Activated CD4-positive, alpha-beta T cell treated with anti-CD3 and anti-CD28 coated beads, Interleukin-2, amount 10 ng/mL, durations not matched to agents 7 days and 5 days (primary cell): ENCODE results near the gene KBTBD13. TPM values are rescaled to one million over a fixed set of nuclear protein-coding genes. Genes with fewer than 3 reads are reported as not detected.
"Not testable (repeated sequence)": the region's sequence is repeated elsewhere in the genome, so short reads cannot be mapped to it uniquely, and the experiment has no call there.

Source experiments
- CTCF ChIA-PET: fragments of 350-600 bp; sonication (Branson Sonifier 250); formaldehyde crosslinking; loops from one replicate; lab custom pipeline; 2021; ENCODE audit warnings: antibody characterized with exemption; lab: Charles Lee
- POLR2A ChIA-PET: fragments of 350-600 bp; sonication (Branson Sonifier 250); formaldehyde crosslinking; loops from one replicate; lab custom pipeline; 2021; ENCODE audit warnings: antibody characterized with exemption; lab: Charles Lee
- DNase-seq: peaks from one replicate; pipeline ENCODE4 v3.0.0-alpha.2; 2020
- H3K27ac Mint-ChIP-seq: one replicate; pipeline ENCODE4 v1.8.0; 2021; ENCODE audit warnings: mild to moderate bottlenecking, moderate library complexity, mixed read lengths
- H3K27me3 Mint-ChIP-seq: one replicate; pipeline ENCODE4 v1.8.0; 2021; ENCODE audit warnings: mixed read lengths
- H3K36me3 Mint-ChIP-seq: one replicate; pipeline ENCODE4 v1.8.0; 2021; ENCODE audit warnings: low read depth, mixed read lengths
- H3K4me1 Mint-ChIP-seq: one replicate; pipeline ENCODE4 v1.8.0; 2021; ENCODE audit warnings: mixed read lengths
- H3K4me3 Mint-ChIP-seq: one replicate; pipeline ENCODE4 v1.8.0; 2021; ENCODE audit warnings: mild to moderate bottlenecking, moderate library complexity, mixed read lengths
- H3K9me3 Mint-ChIP-seq: one replicate; pipeline ENCODE4 v1.8.0; 2021; ENCODE audit warnings: mixed read lengths
- total RNA-seq, 2 experiments: library from RNA; stranded (reverse); gene quantifications; one replicate each; pipeline ENCODE4 v1.2.3, GENCODE V29; 2021

Gene KBTBD13
- total RNA-seq, 2 experiments from 2014 or later: not detected

DNA sequence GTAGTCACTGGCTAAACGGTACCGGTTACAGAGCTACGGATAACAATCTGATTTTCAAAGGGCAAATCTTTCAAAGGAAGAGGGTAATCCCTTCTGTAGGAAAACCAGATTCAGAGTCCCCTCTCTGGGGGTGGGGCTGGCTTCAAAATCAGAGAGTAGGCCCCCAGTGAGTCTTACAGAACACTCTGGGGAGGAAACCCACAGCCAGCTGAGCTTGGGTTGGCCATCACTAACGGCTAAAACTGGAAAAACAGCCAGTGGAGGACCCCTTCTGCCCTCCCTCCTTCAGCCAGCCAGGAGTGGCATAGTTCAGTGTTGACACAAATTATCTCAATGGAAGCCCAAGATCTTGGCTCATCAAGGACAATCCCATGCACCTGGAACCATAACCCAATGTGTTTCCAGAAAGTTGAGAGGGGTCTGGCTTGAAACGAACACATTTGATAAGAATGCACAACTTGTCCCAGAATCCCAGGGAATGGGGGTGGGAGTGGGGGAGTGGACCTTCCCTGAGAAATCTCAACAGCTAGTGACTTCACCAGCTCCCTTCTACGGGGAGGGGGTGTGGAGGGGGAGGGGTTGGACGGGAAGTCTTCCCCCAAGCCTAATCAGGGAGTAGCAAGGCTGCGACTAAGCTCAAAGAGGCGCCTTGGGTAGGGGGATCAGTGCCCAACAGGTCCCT, 9.8 kb upstream of the KBTBD13 start:
- Mint-ChIP-seq H3K27ac (no peak overlapping the region), H3K27me3 (peaks cover 43% of the 10 kb centered on the region), H3K36me3 (no peaks in the 10 kb centered on the region), H3K4me1 (peaks cover 3% of the 10 kb centered on the region), H3K9me3 (no peaks in the 10 kb centered on the region), H3K4me3 (no peak overlapping the region)
- CTCF ChIA-PET: interaction anchor here (0.6 to 1.1 kb wide), 4 partner anchors 12 to 155 kb away, joined by 3 to 5 read pairs (median 4); partner anchors contain the start of gene ANKDD1A
- no peak for DNase-seq
- POLR2A ChIA-PET: no interaction called here

DNA sequence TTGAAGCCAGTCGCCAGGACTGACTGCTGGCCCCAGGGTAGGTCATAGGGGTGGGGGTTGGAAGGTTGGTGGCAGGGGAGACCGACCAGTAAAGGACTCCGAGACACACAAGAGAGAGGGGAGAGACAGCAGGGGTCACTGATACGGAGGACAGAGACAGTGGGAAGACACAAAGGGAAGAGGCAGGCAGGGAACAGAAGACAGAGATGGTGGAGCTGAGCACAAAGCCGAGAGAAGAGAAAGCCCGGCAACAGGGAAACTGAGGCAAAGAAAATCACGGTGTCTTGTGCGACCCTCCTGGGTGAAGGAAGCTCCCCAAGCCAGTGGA, 9.3 kb upstream of the KBTBD13 start:
- no peak overlapping the region for H3K27ac Mint-ChIP-seq
- H3K36me3 Mint-ChIP-seq: no peaks in the 10 kb centered on the region
- ChIA-PET CTCF (interaction anchor here (0.6 to 1.5 kb wide), 3 partner anchors 9 to 87 kb away, joined by 3 to 4 read pairs (median 3); partner anchors contain the start of gene KBTBD13), POLR2A (no interaction called here)
- H3K27me3 Mint-ChIP-seq: peaks cover 43% of the 10 kb centered on the region
- no peak for DNase-seq
- H3K4me3 Mint-ChIP-seq: no peak overlapping the region
- H3K9me3 Mint-ChIP-seq: no peaks in the 10 kb centered on the region
- peaks cover 3% of the 10 kb centered on the region for H3K4me1 Mint-ChIP-seq

DNA sequence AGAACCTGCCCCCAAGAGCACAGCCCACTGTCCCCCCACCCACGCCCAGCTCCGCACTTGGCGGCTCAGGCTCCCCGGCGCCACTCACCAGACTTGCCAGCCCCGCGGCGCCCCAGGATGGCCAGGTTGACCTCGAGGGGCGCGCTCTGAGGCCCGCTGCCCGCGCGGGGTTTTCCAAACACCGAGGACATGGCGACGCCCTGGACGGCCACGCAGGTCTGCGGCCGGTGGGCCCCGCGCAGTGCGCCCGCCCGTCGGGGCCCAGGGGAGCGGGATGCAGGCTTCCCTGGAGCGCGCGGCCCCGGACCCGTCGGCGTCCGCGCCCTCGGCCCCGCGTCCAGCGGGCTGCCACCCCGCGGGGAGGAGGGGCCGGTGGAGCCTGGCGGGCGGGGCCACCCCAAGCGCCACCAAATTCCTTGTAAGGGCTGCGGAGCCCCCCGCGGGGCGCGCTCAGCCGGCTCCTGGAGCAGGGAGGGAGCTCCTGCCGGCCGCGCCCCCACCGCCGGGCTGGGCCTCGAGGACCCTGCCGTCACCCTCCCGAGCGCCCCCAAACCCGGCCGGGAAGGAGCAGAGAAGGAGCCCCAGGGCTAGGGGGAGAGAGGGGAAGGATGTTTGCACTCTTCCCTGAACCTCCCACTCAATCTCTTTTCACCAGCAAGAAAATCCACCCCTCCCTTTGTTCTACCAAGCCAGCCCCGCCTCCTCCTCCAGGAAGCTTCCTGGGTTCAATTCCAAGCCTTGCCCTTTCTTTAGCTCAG, 8.7 kb upstream of the KBTBD13 start, which contains the start of gene RASL12:
RASL12 (minus strand) TSS at position 347 of the 758 bp plus-strand sequence; CDS start at position 191, 156 bp downstream.
- no peak within 1 kb of the TSS for H3K27ac Mint-ChIP-seq
- POLR2A ChIA-PET: no interaction called here
- no peak for DNase-seq
- H3K4me3 Mint-ChIP-seq: no peak within 1 kb of the TSS
- H3K36me3 Mint-ChIP-seq: no peaks in the 10 kb centered on the region
- H3K9me3 Mint-ChIP-seq: no peaks in the 10 kb centered on the region
- H3K4me1 Mint-ChIP-seq: peaks cover 3% of the 10 kb centered on the region
- CTCF ChIA-PET: interaction anchor here (0.6 to 1.5 kb wide), 3 partner anchors 9 to 88 kb away, joined by 3 to 4 read pairs (median 3); partner anchors contain the start of gene KBTBD13
- H3K27me3 Mint-ChIP-seq: peaks cover 43% of the 10 kb centered on the region

DNA sequence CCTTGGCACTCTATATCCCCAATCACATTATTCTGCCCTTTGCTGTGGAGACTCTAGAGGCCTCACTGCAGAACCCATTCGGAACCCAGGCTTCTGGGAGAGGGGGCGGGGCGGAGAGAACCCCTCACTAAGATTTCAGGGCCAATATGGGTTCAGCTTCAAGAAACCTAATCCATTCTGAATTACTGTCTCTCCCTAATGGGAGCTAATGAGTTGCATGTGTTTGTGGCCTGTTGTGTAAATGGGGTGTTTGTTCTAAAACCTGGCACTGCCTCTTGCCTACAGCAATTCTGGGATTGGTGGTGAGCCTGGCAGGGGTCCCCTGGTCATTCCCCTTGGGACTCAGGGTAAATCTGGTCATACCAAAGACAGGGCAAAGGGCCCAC, 8.2 kb upstream of the KBTBD13 start:
- H3K4me3 Mint-ChIP-seq: no peak overlapping the region
- POLR2A ChIA-PET: no interaction called here

DNA sequence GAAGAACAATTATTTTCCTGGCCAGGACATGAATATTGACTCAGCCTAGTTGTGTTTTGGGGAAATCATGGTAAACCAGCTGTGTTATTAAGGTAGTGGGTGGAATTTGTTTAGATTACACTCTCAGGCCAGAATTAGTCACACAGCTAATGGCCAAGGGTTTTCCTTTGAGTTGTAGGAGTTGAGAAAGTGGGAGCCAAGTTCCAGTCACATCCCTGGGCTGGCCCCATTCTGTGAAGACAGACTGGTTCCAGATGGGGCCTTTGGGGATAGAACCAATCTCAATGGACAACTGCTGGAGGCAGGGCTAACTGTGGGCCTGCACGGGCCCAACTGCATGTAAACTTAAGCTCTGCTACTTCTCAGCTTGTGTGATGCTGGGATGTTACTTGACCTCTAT, 7.4 kb upstream of the KBTBD13 start:
- Mint-ChIP-seq H3K4me3 (no peak overlapping the region), H3K9me3 (no peaks in the 10 kb centered on the region), H3K27ac (no peak overlapping the region), H3K27me3 (peaks cover 43% of the 10 kb centered on the region), H3K36me3 (no peaks in the 10 kb centered on the region), H3K4me1 (peaks cover 3% of the 10 kb centered on the region)
- POLR2A ChIA-PET: no interaction called here
- CTCF ChIA-PET: interaction anchor here (0.6 to 0.7 kb wide), 2 partner anchors 10 to 17 kb away, joined by 3 read pairs; no protein-coding TSS in a partner anchor
- no peak for DNase-seq

More for the DNA sequence above, 8.2 kb upstream of the KBTBD13 start:
- H3K27me3 Mint-ChIP-seq: peaks cover 43% of the 10 kb centered on the region
- H3K9me3 Mint-ChIP-seq: no peaks in the 10 kb centered on the region
- no peak overlapping the region for H3K27ac Mint-ChIP-seq
- CTCF ChIA-PET: interaction anchor here (1.5 kb wide), 1 partner anchor 8 kb away, joined by 3 read pairs; the partner anchor contains the start of gene KBTBD13
- no peak for DNase-seq
- no peaks in the 10 kb centered on the region for H3K36me3 Mint-ChIP-seq
- peaks cover 3% of the 10 kb centered on the region for H3K4me1 Mint-ChIP-seq

DNA sequence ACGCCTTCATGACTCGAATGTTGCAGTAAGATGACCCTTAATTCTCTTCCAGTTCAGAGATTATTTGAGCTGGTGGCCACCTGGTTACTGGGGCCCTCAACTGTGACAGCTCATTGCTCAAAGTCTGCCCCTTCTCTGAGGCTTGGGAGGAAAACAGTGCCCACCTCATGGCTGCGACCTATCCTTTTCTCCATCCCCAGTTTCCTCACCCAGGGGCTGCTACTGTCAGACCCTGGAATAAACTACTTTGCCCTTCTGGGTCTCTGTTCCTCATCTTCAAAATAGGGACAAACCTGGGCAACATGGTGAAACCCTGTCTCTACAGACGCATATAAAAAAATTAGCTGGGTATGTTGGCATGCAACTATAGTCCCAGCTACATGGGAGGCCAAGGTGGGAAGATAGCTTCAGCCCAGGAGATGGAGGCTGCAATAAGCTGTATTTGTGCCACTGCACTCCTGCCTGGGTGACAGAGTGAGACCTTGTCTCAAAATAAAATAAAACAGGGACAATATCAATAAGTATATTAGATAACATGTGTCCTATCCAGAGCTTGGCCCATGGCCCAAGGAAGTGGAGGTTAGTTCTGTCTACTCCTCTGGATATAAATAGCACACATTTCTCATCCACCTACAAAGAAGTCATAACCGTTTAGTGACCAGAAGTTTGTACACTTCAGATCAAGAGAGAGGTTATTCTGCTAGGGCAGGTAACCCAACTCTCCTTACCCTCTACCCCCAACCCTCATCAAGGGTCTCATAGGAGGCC, 6.6 kb upstream of the KBTBD13 start:
- H3K4me1 Mint-ChIP-seq: peaks cover 3% of the 10 kb centered on the region
- ChIA-PET CTCF (no interaction called here), POLR2A (no interaction called here)
- no peak for DNase-seq
- H3K36me3 Mint-ChIP-seq: no peaks in the 10 kb centered on the region
- H3K9me3 Mint-ChIP-seq: no peaks in the 10 kb centered on the region
- H3K27ac Mint-ChIP-seq: no peak overlapping the region
- H3K4me3 Mint-ChIP-seq: no peak overlapping the region
- peaks cover 43% of the 10 kb centered on the region for H3K27me3 Mint-ChIP-seq

DNA sequence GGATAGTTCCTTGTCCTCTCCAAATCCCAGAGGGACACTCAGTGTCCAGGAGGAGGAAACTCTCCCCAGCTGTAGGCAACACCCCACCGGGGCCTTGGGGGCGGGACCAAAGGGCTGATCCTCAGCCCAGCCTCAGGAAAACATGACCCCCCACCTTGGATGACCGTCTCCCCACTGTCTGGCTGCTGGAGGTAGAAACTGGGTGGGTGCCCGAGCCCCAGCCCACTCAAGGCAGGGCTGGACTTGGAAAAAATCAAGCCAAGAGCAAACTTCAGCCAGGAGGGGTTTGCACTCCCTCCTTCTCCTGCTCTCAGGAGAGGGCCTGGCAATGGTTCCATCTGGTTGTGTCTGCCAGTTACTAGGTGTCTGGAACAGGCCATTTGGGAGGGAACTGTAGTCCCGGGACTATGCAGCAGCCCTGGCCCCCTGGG, 5.2 kb upstream of the KBTBD13 start:
- CTCF ChIA-PET: no interaction called here
- Mint-ChIP-seq H3K4me1 (peaks cover 3% of the 10 kb centered on the region), H3K36me3 (no peaks in the 10 kb centered on the region), H3K9me3 (no peaks in the 10 kb centered on the region), H3K4me3 (no peak overlapping the region), H3K27me3 (peaks cover 34% of the 10 kb centered on the region), H3K27ac (no peak overlapping the region)
- DNase-seq: no peak
- POLR2A ChIA-PET: no interaction called here

DNA sequence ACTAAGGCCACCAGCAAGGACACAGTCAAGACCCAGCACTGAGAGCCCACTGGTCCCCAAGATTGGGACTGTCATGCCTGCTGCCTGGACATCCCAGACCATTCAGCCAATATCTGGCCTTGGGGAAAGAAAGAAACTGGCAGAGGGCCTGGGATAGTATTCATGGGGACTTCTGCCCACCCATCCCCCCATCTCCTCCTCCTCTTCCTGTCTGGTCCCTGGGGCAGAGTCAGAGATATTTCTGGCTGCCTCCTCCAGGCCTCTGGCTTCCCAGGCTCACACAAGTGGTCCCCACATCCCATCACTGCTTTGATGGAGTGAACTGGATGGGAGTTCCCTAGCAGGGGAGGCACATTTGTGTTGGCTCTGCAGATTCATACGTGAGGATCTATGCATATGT, 4.5 kb upstream of the KBTBD13 start:
- POLR2A ChIA-PET: no interaction called here
- H3K4me3 Mint-ChIP-seq: no peak overlapping the region
- CTCF ChIA-PET: interaction anchor here (1.4 kb wide), 1 partner anchor 11 kb away, joined by 3 read pairs; no protein-coding TSS in a partner anchor
- H3K27me3 Mint-ChIP-seq: peaks cover 30% of the 10 kb centered on the region
- no peak for DNase-seq
- H3K36me3 Mint-ChIP-seq: no peaks in the 10 kb centered on the region
- H3K4me1 Mint-ChIP-seq: peaks cover 3% of the 10 kb centered on the region
- H3K27ac Mint-ChIP-seq: no peak overlapping the region
- H3K9me3 Mint-ChIP-seq: no peaks in the 10 kb centered on the region

DNA sequence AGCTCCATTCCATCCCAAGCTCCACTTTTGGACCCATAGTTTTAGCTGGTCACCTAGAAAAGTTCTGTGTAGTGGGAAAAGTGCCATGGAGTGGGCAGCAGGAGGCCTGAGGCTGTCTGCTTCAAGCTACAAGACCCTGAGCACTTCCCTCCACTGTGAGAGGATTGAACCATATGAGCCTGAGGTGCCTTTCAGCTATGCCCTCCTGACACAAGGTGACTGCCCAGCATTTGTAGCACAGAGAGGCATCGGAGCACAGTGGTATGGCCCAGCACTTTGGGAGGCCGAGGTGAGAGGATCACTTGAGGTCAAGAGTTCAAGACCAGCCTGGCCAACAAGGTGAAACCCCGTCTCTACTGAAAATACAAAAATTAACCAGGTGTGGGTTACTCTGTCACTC, 3.9 kb upstream of the KBTBD13 start:
- H3K9me3 Mint-ChIP-seq: no peaks in the 10 kb centered on the region
- H3K27ac Mint-ChIP-seq: no peak overlapping the region
- H3K4me3 Mint-ChIP-seq: no peak overlapping the region
- POLR2A ChIA-PET: no interaction called here
- no peak for DNase-seq
- H3K4me1 Mint-ChIP-seq: peaks cover under 1% of the 10 kb centered on the region
- no peaks in the 10 kb centered on the region for H3K36me3 Mint-ChIP-seq
- CTCF ChIA-PET: interaction anchor here (1.4 kb wide), 1 partner anchor 11 kb away, joined by 3 read pairs; no protein-coding TSS in a partner anchor
- peaks cover 26% of the 10 kb centered on the region for H3K27me3 Mint-ChIP-seq

DNA sequence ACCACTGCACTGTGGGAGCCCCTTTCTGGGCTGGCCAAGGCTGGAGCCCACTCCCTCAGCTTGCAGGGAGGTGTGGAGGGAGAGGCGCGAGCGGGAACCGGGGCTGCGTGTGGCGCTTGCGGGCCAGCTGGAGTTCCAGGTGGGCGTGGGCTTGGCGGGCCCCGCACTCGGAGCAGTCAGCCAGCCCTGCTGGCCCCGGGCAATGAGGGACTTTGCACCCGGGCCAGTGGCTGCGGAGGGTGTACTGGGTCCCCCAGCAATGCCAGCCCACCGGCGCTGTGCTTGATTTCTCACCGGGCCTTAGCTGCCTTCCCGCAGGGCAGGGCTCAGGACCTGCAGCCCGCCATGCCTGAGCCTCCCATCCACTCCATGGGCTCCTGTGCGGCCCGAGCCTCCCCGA, 1.6 kb upstream of the KBTBD13 start:
- not testable (repeated sequence) for H3K4me1 Mint-ChIP-seq, H3K36me3 Mint-ChIP-seq, H3K27ac Mint-ChIP-seq, DNase-seq, H3K9me3 Mint-ChIP-seq, H3K4me3 Mint-ChIP-seq
- POLR2A ChIA-PET: interaction anchor here (0.5 kb wide), 1 partner anchor 44 kb away, joined by 3 read pairs; no protein-coding TSS in a partner anchor
- CTCF ChIA-PET: interaction anchor here (1.1 to 1.8 kb wide), 3 partner anchors 11 to 41 kb away, joined by 3 to 4 read pairs (median 3); no protein-coding TSS in a partner anchor
- peaks cover 20% of the 10 kb centered on the region for H3K27me3 Mint-ChIP-seq

DNA sequence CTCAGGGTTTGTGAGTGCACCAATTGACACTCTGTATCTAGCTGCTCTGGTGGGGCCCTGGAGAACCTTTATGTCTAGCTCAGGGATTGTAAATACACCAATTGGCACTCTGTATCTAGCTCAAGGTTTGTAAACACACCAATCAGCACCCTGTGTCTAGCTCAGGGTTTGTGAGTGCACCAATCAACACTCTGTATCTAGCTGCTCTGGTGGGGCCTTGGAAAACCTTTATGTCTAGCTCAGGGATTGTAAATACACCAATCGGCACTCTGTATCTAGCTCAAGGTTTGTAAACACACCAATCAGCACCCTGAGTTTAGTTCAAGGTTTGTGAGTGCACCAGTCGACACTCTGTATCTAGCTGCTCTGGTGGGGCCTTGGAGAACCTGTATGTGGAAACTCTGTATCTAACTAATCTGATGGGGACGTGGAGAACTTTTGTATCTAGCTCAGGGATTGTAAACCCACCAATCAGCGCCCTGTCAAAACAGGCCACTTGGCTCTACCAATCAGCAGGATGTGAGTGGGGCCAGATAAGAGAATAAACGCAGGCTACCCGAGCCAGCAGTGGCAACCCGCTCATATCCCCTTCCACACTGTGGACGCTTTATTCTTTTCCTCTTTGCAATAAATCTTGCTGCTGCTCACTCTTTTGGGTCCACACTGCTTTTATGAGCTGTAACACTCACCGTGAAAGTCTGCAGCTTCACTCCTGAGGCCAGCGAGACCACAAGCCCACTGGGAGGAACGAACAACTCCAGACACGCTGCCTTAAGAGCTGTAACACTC, 745 bp upstream of the KBTBD13 start:
- peaks cover 21% of the 10 kb centered on the region for H3K27me3 Mint-ChIP-seq
- H3K4me3 Mint-ChIP-seq, DNase-seq, H3K36me3 Mint-ChIP-seq, H3K9me3 Mint-ChIP-seq, H3K27ac Mint-ChIP-seq, POLR2A ChIA-PET, H3K4me1 Mint-ChIP-seq: not testable (repeated sequence)
- CTCF ChIA-PET: interaction anchor here (0.9 to 1.8 kb wide), 3 partner anchors 8 to 24 kb away, joined by 3 to 4 read pairs (median 4); partner anchors contain the start of gene RASL12
